K562 (cell line): ENCODE data around the gene ALKBH7. TPM values are rescaled to one million over a fixed set of nuclear protein-coding genes. Genes with fewer than 3 reads are reported as not detected.
A peak's percentile ranks its signal among the peaks of the same experiment; 100 is the strongest.

Experiments
- CEBPG ChIP-seq, 3 experiments: fragments of 200-800 bp in 1 of 3; sonication (Bioruptor generic) in 1 of 3; sonication (generic) in 1 of 3; formaldehyde crosslinking in 1 of 3; IDR thresholded peaks in 2 of 3; conservative IDR thresholded peaks in 1 of 3; 2 replicates each; pipeline versions ENCODE4 v1.6.1 to v1.8.0; 2016 to 2022; ENCODE audit warnings: missing compliant biosample characterization in 2 of 3, missing genetic modification characterization in 2 of 3, mild to moderate bottlenecking in 1 of 3, missing genetic modification reagents in 1 of 3
- EGR1 ChIP-seq: fragments of 450-650 bp; conservative IDR thresholded peaks from 2 replicates; pipeline ENCODE4 v1.6.1; 2017; ENCODE audit warnings: mild to moderate bottlenecking
- ELF1 ChIP-seq: fragments of 200-800 bp; sonication (Bioruptor generic); IDR thresholded peaks from 2 replicates; pipeline ENCODE4 v1.6.1; 2016; ENCODE audit warnings: missing genetic modification characterization, missing compliant biosample characterization
- FOXK2 ChIP-seq, 2 experiments: fragments of 450-650 bp; IDR thresholded peaks in 1 of 2; conservative IDR thresholded peaks in 1 of 2; 2 replicates each; pipeline ENCODE4 v1.6.1; 2016; ENCODE audit warnings: low read depth in 2 of 2, mild to moderate bottlenecking in 1 of 2
- IRF2 ChIP-seq: sonication (generic); formaldehyde crosslinking; IDR thresholded peaks from 2 replicates; pipeline ENCODE4 v1.8.1; 2022; ENCODE audit warnings: mild to moderate bottlenecking, missing genetic modification reagents
- JUNB ChIP-seq: fragments of 450-650 bp; formaldehyde crosslinking; conservative IDR thresholded peaks from 2 replicates; pipeline ENCODE4 v1.4.0; 2020; ENCODE audit warnings: mild to moderate bottlenecking
- KLF13 ChIP-seq: fragments of 450-650 bp; IDR thresholded peaks from 2 replicates; pipeline ENCODE4 v1.6.1; 2016; ENCODE audit warnings: missing genetic modification characterization, low read depth, mild to moderate bottlenecking, missing compliant biosample characterization, moderate library complexity, borderline replicate concordance
- NR2C1 ChIP-seq, 2 experiments: fragments of 450-650 bp; IDR thresholded peaks; 2 replicates each; pipeline ENCODE4 v1.6.1; 2017; ENCODE audit warnings: mild to moderate bottlenecking in 2 of 2, antibody characterized with exemption in 1 of 2, inconsistent platforms in 1 of 2, missing compliant biosample characterization in 1 of 2, missing genetic modification characterization in 1 of 2
- PATZ1 ChIP-seq: fragments of 250-450 bp; sonication (Bioruptor Pico); IDR thresholded peaks from 2 replicates; pipeline ENCODE4 v1.5.0; 2020; ENCODE audit warnings: mild to moderate bottlenecking, borderline replicate concordance
- THAP7 ChIP-seq: fragments of 250-450 bp; sonication (Bioruptor Pico); IDR thresholded peaks from 2 replicates; pipeline ENCODE4 v1.5.0; 2021
- polyA plus RNA-seq, 8 experiments: library from polyadenylated mRNA; depleted of rRNA in 4 of 8; stranded (reverse) in 5 of 8; unstranded in 3 of 8; fragments of >200 nt; fragmentation: Nextera tagmentation in 2 of 8; fragmentation: Illumina TruSeq in 1 of 8; extraction: Ambion mirVana in 2 of 8; extraction: Trizol in 1 of 8; gene quantifications; 2 replicates each; pipeline versions ENCODE4 v1.2.1 to v1.2.3, GENCODE V29; 2011 to 2014; ENCODE audit warnings: inconsistent platforms in 1 of 8, missing spikeins in 1 of 8
- total RNA-seq, 7 experiments: library from RNA; depleted of rRNA in 6 of 7; stranded (reverse); fragments of >200 nt in 6 of 7; fragmentation: Illumina TruSeq in 2 of 7; extraction: Trizol in 2 of 7; gene quantifications; 2 replicates each; pipeline versions ENCODE4 v1.2.1 to v1.2.3, GENCODE V29; 2011 to 2021; ENCODE audit warnings: low replicate concordance in 1 of 7
- TF ChIP-seq, protein P1 (sequence below), 2 experiments: fragments of 450-650 bp in 1 of 2; sonication (generic) in 1 of 2; formaldehyde crosslinking in 1 of 2; IDR thresholded peaks; 2 replicates each; pipeline versions ENCODE4 v1.7.1 to v1.9.0; 2016 to 2022; ENCODE audit warnings: inconsistent platforms in 1 of 2, mild to moderate bottlenecking in 1 of 2, missing genetic modification reagents in 1 of 2

The ALKBH7 gene
- total and polyA plus RNA-seq, 9 of the 15 experiments (the other 6 are each of a cell fraction or from before 2014, with no cell fraction given), result 0.69 to 94.8 (median 17.6) TPM

GRCh38 chr19:6393074-6393982 lies 20.7 kb downstream of the ALKBH7 start, which contains the start of gene GTF2F1 (continued):
- TF ChIP-seq, protein P1, sequence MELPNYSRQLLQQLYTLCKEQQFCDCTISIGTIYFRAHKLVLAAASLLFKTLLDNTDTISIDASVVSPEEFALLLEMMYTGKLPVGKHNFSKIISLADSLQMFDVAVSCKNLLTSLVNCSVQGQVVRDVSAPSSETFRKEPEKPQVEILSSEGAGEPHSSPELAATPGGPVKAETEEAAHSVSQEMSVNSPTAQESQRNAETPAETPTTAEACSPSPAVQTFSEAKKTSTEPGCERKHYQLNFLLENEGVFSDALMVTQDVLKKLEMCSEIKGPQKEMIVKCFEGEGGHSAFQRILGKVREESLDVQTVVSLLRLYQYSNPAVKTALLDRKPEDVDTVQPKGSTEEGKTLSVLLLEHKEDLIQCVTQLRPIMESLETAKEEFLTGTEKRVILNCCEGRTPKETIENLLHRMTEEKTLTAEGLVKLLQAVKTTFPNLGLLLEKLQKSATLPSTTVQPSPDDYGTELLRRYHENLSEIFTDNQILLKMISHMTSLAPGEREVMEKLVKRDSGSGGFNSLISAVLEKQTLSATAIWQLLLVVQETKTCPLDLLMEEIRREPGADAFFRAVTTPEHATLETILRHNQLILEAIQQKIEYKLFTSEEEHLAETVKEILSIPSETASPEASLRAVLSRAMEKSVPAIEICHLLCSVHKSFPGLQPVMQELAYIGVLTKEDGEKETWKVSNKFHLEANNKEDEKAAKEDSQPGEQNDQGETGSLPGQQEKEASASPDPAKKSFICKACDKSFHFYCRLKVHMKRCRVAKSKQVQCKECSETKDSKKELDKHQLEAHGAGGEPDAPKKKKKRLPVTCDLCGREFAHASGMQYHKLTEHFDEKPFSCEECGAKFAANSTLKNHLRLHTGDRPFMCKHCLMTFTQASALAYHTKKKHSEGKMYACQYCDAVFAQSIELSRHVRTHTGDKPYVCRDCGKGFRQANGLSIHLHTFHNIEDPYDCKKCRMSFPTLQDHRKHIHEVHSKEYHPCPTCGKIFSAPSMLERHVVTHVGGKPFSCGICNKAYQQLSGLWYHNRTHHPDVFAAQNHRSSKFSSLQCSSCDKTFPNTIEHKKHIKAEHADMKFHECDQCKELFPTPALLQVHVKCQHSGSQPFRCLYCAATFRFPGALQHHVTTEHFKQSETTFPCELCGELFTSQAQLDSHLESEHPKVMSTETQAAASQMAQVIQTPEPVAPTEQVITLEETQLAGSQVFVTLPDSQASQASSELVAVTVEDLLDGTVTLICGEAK (IDR thresholded peaks at IDR 0.05), result peak; percentile 95
- TF ChIP-seq, protein P1 (CRISPR knock-in tag; IDR thresholded peaks at IDR 0.05), result no peak
- TF ChIP-seq JUNB (CRISPR knock-in tag), result no peak
- no peak for TF ChIP-seq CEBPG (CRISPR knock-in tag; IDR thresholded peaks at IDR 0.05)
- no peak for TF ChIP-seq CEBPG (tag; conservative IDR thresholded peaks at IDR 0.05 in 1 of 2, IDR thresholded peaks at IDR 0.05 in 1 of 2)
- no peak for TF ChIP-seq THAP7 (CRISPR knock-in tag)
- TF ChIP-seq PATZ1 (CRISPR knock-in tag), result no peak
- peak; percentile 99 for TF ChIP-seq NR2C1 (IDR thresholded peaks at IDR 0.05)
- TF ChIP-seq NR2C1 (tag; IDR thresholded peaks at IDR 0.05), result peak; percentile 99
- peak in 1 of 2 experiments; percentile 37; a peak in 2 of 4 replicates for TF ChIP-seq FOXK2 (conservative IDR thresholded peaks at IDR 0.05 in 1 of 2, IDR thresholded peaks at IDR 0.05 in 1 of 2; ENCODE audit: low read depth in 2 of 2)
- no peak for TF ChIP-seq IRF2 (CRISPR knock-in tag)
- TF ChIP-seq ELF1, result peak; percentile 93
- TF ChIP-seq EGR1, result peak; percentile 91
- TF ChIP-seq KLF13 (tag), result peak; percentile 47; the same call in 1 of the 2 replicates
